Measurements from ENCODE around the gene RXFP3.

DNA sequence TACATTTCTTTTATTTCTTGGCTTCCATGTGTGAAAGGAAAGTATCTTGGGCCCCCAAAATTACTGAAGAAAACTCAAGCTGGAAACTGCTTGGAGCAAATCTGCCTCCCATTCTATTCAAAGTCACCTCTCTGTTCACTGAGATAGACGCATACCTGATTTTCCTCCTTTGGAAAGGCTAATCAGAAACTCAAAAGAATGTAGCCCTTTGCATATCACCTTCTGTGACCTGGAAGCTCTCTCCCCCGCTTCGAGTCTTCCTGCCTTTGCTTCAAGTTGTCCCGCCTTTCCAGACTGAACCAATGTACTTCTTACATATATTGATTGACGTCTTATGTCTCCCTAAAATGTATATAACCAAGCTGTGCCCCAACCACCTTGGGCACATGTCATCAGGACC is 5.0 kb upstream of the RXFP3 start:
- TF ChIP-seq, protein P1, sequence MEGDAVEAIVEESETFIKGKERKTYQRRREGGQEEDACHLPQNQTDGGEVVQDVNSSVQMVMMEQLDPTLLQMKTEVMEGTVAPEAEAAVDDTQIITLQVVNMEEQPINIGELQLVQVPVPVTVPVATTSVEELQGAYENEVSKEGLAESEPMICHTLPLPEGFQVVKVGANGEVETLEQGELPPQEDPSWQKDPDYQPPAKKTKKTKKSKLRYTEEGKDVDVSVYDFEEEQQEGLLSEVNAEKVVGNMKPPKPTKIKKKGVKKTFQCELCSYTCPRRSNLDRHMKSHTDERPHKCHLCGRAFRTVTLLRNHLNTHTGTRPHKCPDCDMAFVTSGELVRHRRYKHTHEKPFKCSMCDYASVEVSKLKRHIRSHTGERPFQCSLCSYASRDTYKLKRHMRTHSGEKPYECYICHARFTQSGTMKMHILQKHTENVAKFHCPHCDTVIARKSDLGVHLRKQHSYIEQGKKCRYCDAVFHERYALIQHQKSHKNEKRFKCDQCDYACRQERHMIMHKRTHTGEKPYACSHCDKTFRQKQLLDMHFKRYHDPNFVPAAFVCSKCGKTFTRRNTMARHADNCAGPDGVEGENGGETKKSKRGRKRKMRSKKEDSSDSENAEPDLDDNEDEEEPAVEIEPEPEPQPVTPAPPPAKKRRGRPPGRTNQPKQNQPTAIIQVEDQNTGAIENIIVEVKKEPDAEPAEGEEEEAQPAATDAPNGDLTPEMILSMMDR (conservative IDR thresholded peaks at IDR 0.05; ENCODE audit: low read depth, low read length) = no peak
- TF ChIP-seq EZH2 (IDR thresholded peaks at IDR 0.05; ENCODE audit: borderline replicate concordance, low read depth, low read length, poor library complexity, severe bottlenecking) = no peak

Measured in A673 (cell line).